Lower lobe of right lung (tissue), 2 donors: ENCODE measurements around the gene ZNF670. TPM values are rescaled to one million over a fixed set of nuclear protein-coding genes. Genes with fewer than 3 reads are reported as not detected.
"Not testable (repeated sequence)": the region's sequence is repeated elsewhere in the genome, so short reads cannot be mapped to it uniquely, and the experiment has no call there.

Source experiments
- ATAC-seq, 2 donors: fragments of 200-7000 bp; cut with Tn5 transposase; one replicate each; pipeline ENCODE4 v1.9.1; 2020 to 2022; ENCODE audit warnings: mild to moderate bottlenecking in 2 of 2, moderate library complexity in 2 of 2
- DNase-seq: peaks from one replicate; pipeline ENCODE4 v3.0.0-alpha.2; 2020
- H3K27ac ChIP-seq: fragments of 200-600 bp; one replicate; pipeline ENCODE4 v1.8.0; 2022
- H3K27me3 ChIP-seq: fragments of 200-600 bp; one replicate; pipeline ENCODE4 v1.8.0; 2022; ENCODE audit warnings: low read depth
- H3K36me3 ChIP-seq: fragments of 200-600 bp; one replicate; pipeline ENCODE4 v1.8.0; 2022; ENCODE audit warnings: mild to moderate bottlenecking
- H3K4me1 ChIP-seq: fragments of 200-600 bp; one replicate; pipeline ENCODE4 v1.8.0; 2022
- H3K4me3 ChIP-seq: fragments of 200-600 bp; one replicate; pipeline ENCODE4 v1.8.0; 2022; ENCODE audit warnings: mild to moderate bottlenecking
- H3K9me3 ChIP-seq: fragments of 200-600 bp; one replicate; pipeline ENCODE4 v1.8.0; 2022
- CTCF ChIP-seq: fragments of 200-600 bp; IDR thresholded peaks from one replicate; pipeline ENCODE4 v1.8.0; 2022; ENCODE audit warnings: antibody characterized with exemption, mild to moderate bottlenecking
- intact Hi-C: fragments of 100-400 bp; cut with DNase I; formaldehyde crosslinking; loops from one replicate; pipeline ENCODE4 v1.11.0; 2022
- total RNA-seq: library from RNA; stranded (reverse); fragmentation: NEBNext Ultra II Directional; extraction: Animal tissue kit (Norgen Biotek cat#: 25700); gene quantifications from one replicate; pipeline ENCODE4 v1.2.1, GENCODE V29; 2021
- donor health status: DM: no; HTN: yes; CAD: no; lungs with severe emphysema.

The ZNF670 gene
- total RNA-seq, 1 donor from 2014 or later: 3.2 TPM

GRCh38 chr1:247037511-247038320, 40.9 kb downstream of the ZNF670 start:
- no peaks in the 10 kb centered on the region for H3K27me3 ChIP-seq
- H3K4me1 ChIP-seq: no peaks in the 10 kb centered on the region
- ATAC-seq: no peak
- no peak overlapping the region for H3K4me3 ChIP-seq
- H3K9me3 ChIP-seq: peaks cover 93% of the 10 kb centered on the region
- H3K36me3 ChIP-seq: peaks cover 17% of the 10 kb centered on the region
- no peak for DNase-seq
- H3K27ac ChIP-seq: no peak overlapping the region
- TF ChIP-seq CTCF: no peak
- intact Hi-C loops: no loop called here

- intact Hi-C loops, H3K36me3 ChIP-seq, H3K4me3 ChIP-seq, H3K4me1 ChIP-seq, H3K27me3 ChIP-seq, DNase-seq, ATAC-seq, H3K27ac ChIP-seq: not testable (repeated sequence)
- peaks cover 65% of the 10 kb centered on the region for H3K9me3 ChIP-seq
Observed at GRCh38 chr1:247032306-247032705, 46.3 kb downstream of the ZNF670 start.

Other genes with a start within 250 kb of the ZNF670 start
- 36.0 TPM for gene AHCTF1, start 146.9 kb downstream of the ZNF670 start, total RNA-seq
- not detected for gene ZNF695, start 70.8 kb downstream of the ZNF670 start, total RNA-seq
- 9.0 TPM for gene ZNF669, start 25.5 kb upstream of the ZNF670 start, total RNA-seq
- gene ZNF124, start 93.2 kb upstream of the ZNF670 start, total RNA-seq: 29.1 TPM
- not detected for gene VN1R5, start 177.3 kb upstream of the ZNF670 start, total RNA-seq